Measurements from ENCODE around the gene AASDH. TPM values are rescaled to one million over a fixed set of nuclear protein-coding genes. Genes with fewer than 3 reads are reported as not detected.

AASDH gene, protein sequence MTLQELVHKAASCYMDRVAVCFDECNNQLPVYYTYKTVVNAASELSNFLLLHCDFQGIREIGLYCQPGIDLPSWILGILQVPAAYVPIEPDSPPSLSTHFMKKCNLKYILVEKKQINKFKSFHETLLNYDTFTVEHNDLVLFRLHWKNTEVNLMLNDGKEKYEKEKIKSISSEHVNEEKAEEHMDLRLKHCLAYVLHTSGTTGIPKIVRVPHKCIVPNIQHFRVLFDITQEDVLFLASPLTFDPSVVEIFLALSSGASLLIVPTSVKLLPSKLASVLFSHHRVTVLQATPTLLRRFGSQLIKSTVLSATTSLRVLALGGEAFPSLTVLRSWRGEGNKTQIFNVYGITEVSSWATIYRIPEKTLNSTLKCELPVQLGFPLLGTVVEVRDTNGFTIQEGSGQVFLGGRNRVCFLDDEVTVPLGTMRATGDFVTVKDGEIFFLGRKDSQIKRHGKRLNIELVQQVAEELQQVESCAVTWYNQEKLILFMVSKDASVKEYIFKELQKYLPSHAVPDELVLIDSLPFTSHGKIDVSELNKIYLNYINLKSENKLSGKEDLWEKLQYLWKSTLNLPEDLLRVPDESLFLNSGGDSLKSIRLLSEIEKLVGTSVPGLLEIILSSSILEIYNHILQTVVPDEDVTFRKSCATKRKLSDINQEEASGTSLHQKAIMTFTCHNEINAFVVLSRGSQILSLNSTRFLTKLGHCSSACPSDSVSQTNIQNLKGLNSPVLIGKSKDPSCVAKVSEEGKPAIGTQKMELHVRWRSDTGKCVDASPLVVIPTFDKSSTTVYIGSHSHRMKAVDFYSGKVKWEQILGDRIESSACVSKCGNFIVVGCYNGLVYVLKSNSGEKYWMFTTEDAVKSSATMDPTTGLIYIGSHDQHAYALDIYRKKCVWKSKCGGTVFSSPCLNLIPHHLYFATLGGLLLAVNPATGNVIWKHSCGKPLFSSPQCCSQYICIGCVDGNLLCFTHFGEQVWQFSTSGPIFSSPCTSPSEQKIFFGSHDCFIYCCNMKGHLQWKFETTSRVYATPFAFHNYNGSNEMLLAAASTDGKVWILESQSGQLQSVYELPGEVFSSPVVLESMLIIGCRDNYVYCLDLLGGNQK
- total RNA-seq, result 6.6 and 14.7 TPM in 2 replicates

DNA sequence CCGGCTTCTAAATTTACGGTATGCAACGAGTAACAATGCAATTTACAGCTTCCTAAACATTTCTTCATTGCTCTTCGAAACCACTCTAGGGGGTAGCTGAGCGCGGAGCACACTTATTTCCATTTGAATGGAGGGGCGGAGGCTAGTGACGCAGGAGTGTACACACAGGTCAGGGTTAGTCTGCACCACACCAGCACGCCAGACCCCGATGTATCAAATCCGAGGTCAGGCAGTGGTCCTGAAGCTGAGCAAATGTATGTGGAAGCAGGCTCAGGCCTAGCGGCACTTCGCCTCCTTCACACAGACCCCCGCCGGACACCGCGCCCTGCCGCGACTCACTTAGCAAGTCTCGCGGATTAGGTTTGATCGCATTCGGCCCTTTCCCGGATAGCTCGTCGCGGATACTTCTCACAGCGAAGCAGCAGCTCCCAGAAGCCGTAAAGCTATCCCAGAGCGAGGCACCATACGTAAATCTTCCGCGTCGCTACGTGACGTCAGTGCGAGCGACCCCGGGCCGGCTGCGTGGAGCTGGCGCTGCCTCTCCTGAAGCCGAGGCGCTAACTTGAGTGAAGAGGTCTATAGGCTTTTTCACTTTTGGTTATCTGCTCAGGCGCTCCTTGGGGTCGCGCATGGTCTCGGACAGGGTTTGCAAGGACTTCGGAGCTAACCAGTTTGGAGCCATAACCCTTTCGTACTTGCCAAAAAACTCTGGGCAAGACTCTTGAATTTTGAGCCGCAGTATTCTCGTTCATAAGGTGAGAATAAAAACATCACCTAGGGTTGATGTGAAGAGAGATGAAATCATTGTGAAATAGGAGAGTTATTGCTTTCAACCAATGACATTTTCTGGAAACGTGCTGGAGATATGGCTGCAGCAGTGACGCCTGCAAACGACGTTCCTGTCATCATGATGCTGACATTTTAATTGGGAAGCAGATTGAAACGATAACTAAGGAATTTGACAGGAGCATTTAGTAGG lies at the start of gene AASDH:
Gene AASDH, minus strand, starts transcription at position 469 of the 979 bp plus-strand sequence. CDS start 3,192 bp downstream, outside the sequence.

DNA sequence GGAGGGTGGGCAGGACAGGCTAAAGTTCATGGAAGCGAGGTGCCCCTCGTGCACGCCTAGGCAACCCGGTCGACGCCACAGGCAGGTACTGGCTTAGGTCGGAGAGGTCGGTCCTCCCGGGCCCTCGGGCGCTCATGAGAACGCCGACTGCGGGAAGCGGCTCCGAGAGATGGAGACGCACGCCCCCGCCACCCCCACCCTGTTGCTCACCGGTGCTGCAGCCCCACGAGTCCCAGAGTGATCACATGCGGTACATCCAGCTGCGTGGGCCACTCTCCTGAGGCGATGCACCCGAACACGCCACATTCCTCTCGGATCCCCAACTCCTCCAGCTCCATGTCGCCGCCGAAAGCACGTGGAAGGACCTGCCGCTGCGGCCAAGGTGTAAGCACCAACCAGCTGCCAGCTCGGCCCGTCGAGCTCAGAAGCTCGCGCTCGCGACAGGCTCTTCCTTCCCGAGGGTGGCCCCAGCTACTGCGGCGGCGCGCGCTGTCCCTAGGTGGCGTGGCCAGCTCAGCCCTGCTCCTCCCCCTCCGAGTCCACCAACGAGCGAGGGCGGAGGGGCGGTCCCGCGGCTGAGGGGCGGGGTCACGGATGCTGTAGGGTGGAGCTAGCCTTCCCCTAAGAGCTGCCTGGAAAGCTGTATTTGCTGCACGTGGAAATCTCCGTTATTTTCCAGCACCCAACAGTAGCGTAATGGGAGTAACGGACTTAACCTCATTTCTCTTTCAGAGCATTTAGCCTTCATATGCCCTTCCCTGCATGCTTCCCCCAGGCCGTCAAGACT lies 48.0 kb upstream of the AASDH start, which contains the start of gene PPAT:
Gene PPAT, minus strand, starts transcription at position 476 of the 787 bp plus-strand sequence. Its CDS starts 138 bp downstream, at position 338.

Other genes with a start within 250 kb of the AASDH start
- 11.2 and 13.1 TPM in 2 replicates for gene PPAT, start 48.1 kb upstream of the AASDH start, total RNA-seq
- 81.6 and 92.9 TPM in 2 replicates for gene PAICS, start 48.8 kb upstream of the AASDH start, total RNA-seq
- gene SRP72, start 80.1 kb upstream of the AASDH start, total RNA-seq, result 49.3 and 64.7 TPM in 2 replicates
- gene ARL9, start 118.3 kb upstream of the AASDH start, total RNA-seq, result 0.29 and 0.71 TPM in 2 replicates